C4-2B (cell line): Measurements from ENCODE around the gene SAMD7.

Source experiments
- CTCF ChIP-seq: fragments of 450-650 bp; conservative IDR thresholded peaks from 2 replicates; pipeline ENCODE4 v1.5.1; 2017; ENCODE audit warnings: mild to moderate bottlenecking
- ZFX ChIP-seq: fragments of 450-650 bp; IDR thresholded peaks from 2 replicates; pipeline ENCODE4 v1.6.1; 2017

- TF ChIP-seq CTCF (no peak), ZFX (no peak)
Measured at GRCh38 chr3:169901453-169901852, 9.9 kb upstream of the SAMD7 start.
